Osteoblast (primary cell): Measurements from ENCODE around the gene KASH5. TPM values are rescaled to one million over a fixed set of nuclear protein-coding genes. Genes with fewer than 3 reads are reported as not detected.

Experiments used
- DNase-seq: peaks from one replicate; pipeline ENCODE4 v3.0.0; 2011; ENCODE audit warnings: low spot score, mixed read lengths; ENCODE audit not compliant: insufficient read length; ENCODE audit errors: missing footprints
- H2AFZ ChIP-seq: 2 replicates; pipeline ENCODE4 v1.6.0; 2011; ENCODE audit warnings: mild to moderate bottlenecking, low read length
- H3K27ac ChIP-seq: 2 replicates; pipeline ENCODE4 v1.5.1; 2011; ENCODE audit warnings: mild to moderate bottlenecking, low read depth, low read length, moderate library complexity
- H3K27me3 ChIP-seq: 2 replicates; pipeline ENCODE4 v1.6.0; 2012; ENCODE audit warnings: mild to moderate bottlenecking, control low read depth, inconsistent platforms, low read length, moderate library complexity; ENCODE audit not compliant: insufficient read depth
- H3K36me3 ChIP-seq: 2 replicates; pipeline ENCODE4 v1.5.1; 2011; ENCODE audit warnings: mild to moderate bottlenecking, low read length, control low read depth, moderate library complexity; ENCODE audit not compliant: insufficient read depth
- H3K4me1 ChIP-seq: 2 replicates; pipeline ENCODE4 v1.5.1; 2011; ENCODE audit warnings: mild to moderate bottlenecking, low read length, control low read depth, moderate library complexity; ENCODE audit not compliant: insufficient read depth
- H3K4me2 ChIP-seq: 2 replicates; pipeline ENCODE4 v1.6.0; 2011; ENCODE audit warnings: mild to moderate bottlenecking, low read length; ENCODE audit not compliant: insufficient read depth
- H3K4me3 ChIP-seq: fragments of 200-600 bp; sonication (generic); 3 replicates; pipeline ENCODE4 v1.5.1; 2012; ENCODE audit warnings: mild to moderate bottlenecking, low read length, inconsistent platforms; ENCODE audit not compliant: insufficient read depth
- H3K79me2 ChIP-seq: 2 replicates; pipeline ENCODE4 v1.6.0; 2012; ENCODE audit warnings: mild to moderate bottlenecking, low read length, control low read depth, inconsistent platforms; ENCODE audit not compliant: insufficient read depth
- H3K9me3 ChIP-seq: 2 replicates; pipeline ENCODE4 v1.5.1; 2011; ENCODE audit warnings: low read depth, low read length, control low read depth
- H4K20me1 ChIP-seq: 2 replicates; pipeline ENCODE4 v1.6.0; 2012; ENCODE audit warnings: mild to moderate bottlenecking, low read length, control low read depth; ENCODE audit not compliant: insufficient read depth
- CTCF ChIP-seq: IDR thresholded peaks from 2 replicates; pipeline ENCODE4 v1.5.1; 2011; ENCODE audit warnings: mild to moderate bottlenecking, low read depth, low read length, moderate library complexity; ENCODE audit errors: extremely low read depth
- total RNA-seq: library from RNA; depleted of rRNA; stranded (reverse); fragments of >200 nt; gene quantifications from 2 replicates; pipeline ENCODE4 v1.2.3, GENCODE V29; 2012

Gene KASH5
- total RNA-seq, 1 donor = not detected

DNA sequence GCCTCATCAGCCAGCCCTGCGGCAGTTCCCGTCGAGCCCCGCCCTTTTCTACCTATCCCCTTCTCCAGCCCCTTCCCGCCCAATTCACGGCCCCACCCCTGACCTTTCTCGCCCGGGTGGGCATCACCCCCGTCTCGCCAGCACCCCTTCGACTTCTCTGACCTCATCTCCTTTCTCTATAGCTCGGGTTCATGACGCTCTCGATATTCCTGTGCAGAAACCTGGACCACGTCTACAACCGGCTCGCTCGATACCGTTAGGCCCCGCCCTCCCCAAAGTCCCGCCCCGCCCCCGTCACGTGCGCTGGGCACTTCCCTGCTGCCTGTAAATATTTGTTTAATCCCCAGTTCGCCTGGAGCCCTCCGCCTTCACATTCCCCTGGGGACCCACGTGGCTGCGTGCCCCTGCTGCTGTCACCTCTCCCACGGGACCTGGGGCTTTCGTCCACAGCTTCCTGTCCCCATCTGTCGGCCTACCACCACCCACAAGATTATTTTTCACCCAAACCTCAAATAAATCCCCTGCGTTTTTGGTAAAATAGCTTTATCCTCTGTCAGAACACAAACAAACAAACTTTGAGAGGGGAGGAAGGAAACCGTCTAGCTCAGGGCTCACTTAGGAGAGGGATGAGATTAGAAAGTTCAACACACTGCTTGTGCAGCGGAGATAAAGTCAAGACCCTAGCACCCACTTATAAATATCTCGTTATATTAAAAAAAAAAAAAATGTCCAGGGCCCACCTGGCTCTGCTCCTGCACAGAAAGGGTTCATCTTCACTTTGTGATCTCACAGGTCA is 47.8 kb upstream of the KASH5 start:
- H3K4me3 ChIP-seq = peak overlapping the region; percentile 57
- H3K79me2 ChIP-seq = no peaks in the 10 kb centered on the region
- H3K27me3 ChIP-seq = no peaks in the 10 kb centered on the region
- H3K9me3 ChIP-seq = no peaks in the 10 kb centered on the region
- peak overlapping the region; percentile 69 for H2AFZ ChIP-seq
- peaks cover 2% of the 10 kb centered on the region for H4K20me1 ChIP-seq
- TF ChIP-seq CTCF = no peak
- H3K4me1 ChIP-seq = peaks cover 8% of the 10 kb centered on the region
- peaks cover 14% of the 10 kb centered on the region for H3K36me3 ChIP-seq
- peak overlapping the region; percentile 70 for H3K4me2 ChIP-seq
- H3K27ac ChIP-seq = no peak overlapping the region
- DNase-seq = peak; percentile 90

GRCh38 chr19:49340865-49341718 is 47.0 kb upstream of the KASH5 start:
- TF ChIP-seq CTCF = no peak
- Histone ChIP-seq H2AFZ (no peak overlapping the region), H3K27me3 (no peaks in the 10 kb centered on the region), H3K79me2 (no peaks in the 10 kb centered on the region), H3K9me3 (no peaks in the 10 kb centered on the region), H4K20me1 (peaks cover 2% of the 10 kb centered on the region), H3K4me3 (no peak overlapping the region), H3K4me1 (peaks cover 8% of the 10 kb centered on the region), H3K4me2 (no peak overlapping the region), H3K36me3 (peaks cover 16% of the 10 kb centered on the region), H3K27ac (no peak overlapping the region)
- peak; percentile 80 for DNase-seq

GRCh38 chr19:49342291-49342721 is 45.7 kb upstream of the KASH5 start:
- Histone ChIP-seq H3K27ac (no peak overlapping the region), H3K4me2 (no peak overlapping the region), H3K9me3 (no peaks in the 10 kb centered on the region), H4K20me1 (peaks cover 2% of the 10 kb centered on the region), H2AFZ (no peak overlapping the region), H3K4me1 (peaks cover 8% of the 10 kb centered on the region), H3K79me2 (no peaks in the 10 kb centered on the region), H3K4me3 (no peak overlapping the region), H3K27me3 (no peaks in the 10 kb centered on the region), H3K36me3 (peaks cover 23% of the 10 kb centered on the region)
- DNase-seq = peak; percentile 35
- TF ChIP-seq CTCF = no peak

- peaks cover 2% of the 10 kb centered on the region for H4K20me1 ChIP-seq
- TF ChIP-seq CTCF = no peak
- no peaks in the 10 kb centered on the region for H3K79me2 ChIP-seq
- no peak overlapping the region for H3K4me3 ChIP-seq
- H3K27me3 ChIP-seq = no peaks in the 10 kb centered on the region
- peaks cover 8% of the 10 kb centered on the region for H3K4me1 ChIP-seq
- no peak overlapping the region for H3K4me2 ChIP-seq
- peaks cover 30% of the 10 kb centered on the region for H3K36me3 ChIP-seq
- no peak overlapping the region for H3K27ac ChIP-seq
- no peak overlapping the region for H2AFZ ChIP-seq
- no peaks in the 10 kb centered on the region for H3K9me3 ChIP-seq
- DNase-seq = peak; percentile 67
Measured at GRCh38 chr19:49343123-49343522, 44.9 kb upstream of the KASH5 start.
